ENCODE measurements around the gene OPRL1. TPM values are rescaled to one million over a fixed set of nuclear protein-coding genes. Genes with fewer than 3 reads are reported as not detected.

The OPRL1 gene
- total and polyA plus RNA-seq, 2 of the 8 experiments (the other 6 are each of a cell fraction or from before 2014, with no cell fraction given), result 0.63 to 0.98 TPM

DNA sequence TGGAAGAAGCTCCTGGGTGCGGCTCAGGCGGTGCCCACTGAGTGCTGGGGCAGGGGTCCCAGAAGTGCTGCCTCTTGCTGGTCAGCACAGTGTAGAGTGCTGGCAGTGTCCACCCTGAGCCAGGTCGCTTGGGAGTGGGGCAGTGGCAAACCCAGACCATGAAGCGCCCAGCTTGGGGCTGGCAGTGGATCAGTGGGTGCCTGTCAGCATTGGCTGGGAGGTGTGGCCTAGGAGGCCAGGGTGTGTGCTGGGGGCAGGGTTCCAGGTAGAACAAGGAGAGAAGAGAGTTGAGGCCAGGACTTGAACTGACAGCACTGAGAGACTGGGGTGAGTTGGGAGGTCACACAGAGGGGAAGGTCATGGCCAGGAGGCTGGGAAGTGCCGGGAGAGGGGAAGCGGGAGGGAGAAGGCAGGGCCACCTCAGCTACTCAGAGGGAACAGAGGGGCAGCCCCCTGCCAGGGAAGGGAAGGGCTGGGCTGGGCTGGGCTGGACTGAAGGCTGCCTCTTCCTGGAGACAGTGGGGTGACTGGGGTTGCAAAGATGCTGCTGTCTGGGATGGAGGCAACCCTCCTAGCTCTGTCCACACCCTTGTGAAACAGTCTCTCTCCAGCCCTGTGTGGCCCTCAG, 12.8 kb upstream of the OPRL1 start (continued):
- TF ChIP-seq, protein P1, sequence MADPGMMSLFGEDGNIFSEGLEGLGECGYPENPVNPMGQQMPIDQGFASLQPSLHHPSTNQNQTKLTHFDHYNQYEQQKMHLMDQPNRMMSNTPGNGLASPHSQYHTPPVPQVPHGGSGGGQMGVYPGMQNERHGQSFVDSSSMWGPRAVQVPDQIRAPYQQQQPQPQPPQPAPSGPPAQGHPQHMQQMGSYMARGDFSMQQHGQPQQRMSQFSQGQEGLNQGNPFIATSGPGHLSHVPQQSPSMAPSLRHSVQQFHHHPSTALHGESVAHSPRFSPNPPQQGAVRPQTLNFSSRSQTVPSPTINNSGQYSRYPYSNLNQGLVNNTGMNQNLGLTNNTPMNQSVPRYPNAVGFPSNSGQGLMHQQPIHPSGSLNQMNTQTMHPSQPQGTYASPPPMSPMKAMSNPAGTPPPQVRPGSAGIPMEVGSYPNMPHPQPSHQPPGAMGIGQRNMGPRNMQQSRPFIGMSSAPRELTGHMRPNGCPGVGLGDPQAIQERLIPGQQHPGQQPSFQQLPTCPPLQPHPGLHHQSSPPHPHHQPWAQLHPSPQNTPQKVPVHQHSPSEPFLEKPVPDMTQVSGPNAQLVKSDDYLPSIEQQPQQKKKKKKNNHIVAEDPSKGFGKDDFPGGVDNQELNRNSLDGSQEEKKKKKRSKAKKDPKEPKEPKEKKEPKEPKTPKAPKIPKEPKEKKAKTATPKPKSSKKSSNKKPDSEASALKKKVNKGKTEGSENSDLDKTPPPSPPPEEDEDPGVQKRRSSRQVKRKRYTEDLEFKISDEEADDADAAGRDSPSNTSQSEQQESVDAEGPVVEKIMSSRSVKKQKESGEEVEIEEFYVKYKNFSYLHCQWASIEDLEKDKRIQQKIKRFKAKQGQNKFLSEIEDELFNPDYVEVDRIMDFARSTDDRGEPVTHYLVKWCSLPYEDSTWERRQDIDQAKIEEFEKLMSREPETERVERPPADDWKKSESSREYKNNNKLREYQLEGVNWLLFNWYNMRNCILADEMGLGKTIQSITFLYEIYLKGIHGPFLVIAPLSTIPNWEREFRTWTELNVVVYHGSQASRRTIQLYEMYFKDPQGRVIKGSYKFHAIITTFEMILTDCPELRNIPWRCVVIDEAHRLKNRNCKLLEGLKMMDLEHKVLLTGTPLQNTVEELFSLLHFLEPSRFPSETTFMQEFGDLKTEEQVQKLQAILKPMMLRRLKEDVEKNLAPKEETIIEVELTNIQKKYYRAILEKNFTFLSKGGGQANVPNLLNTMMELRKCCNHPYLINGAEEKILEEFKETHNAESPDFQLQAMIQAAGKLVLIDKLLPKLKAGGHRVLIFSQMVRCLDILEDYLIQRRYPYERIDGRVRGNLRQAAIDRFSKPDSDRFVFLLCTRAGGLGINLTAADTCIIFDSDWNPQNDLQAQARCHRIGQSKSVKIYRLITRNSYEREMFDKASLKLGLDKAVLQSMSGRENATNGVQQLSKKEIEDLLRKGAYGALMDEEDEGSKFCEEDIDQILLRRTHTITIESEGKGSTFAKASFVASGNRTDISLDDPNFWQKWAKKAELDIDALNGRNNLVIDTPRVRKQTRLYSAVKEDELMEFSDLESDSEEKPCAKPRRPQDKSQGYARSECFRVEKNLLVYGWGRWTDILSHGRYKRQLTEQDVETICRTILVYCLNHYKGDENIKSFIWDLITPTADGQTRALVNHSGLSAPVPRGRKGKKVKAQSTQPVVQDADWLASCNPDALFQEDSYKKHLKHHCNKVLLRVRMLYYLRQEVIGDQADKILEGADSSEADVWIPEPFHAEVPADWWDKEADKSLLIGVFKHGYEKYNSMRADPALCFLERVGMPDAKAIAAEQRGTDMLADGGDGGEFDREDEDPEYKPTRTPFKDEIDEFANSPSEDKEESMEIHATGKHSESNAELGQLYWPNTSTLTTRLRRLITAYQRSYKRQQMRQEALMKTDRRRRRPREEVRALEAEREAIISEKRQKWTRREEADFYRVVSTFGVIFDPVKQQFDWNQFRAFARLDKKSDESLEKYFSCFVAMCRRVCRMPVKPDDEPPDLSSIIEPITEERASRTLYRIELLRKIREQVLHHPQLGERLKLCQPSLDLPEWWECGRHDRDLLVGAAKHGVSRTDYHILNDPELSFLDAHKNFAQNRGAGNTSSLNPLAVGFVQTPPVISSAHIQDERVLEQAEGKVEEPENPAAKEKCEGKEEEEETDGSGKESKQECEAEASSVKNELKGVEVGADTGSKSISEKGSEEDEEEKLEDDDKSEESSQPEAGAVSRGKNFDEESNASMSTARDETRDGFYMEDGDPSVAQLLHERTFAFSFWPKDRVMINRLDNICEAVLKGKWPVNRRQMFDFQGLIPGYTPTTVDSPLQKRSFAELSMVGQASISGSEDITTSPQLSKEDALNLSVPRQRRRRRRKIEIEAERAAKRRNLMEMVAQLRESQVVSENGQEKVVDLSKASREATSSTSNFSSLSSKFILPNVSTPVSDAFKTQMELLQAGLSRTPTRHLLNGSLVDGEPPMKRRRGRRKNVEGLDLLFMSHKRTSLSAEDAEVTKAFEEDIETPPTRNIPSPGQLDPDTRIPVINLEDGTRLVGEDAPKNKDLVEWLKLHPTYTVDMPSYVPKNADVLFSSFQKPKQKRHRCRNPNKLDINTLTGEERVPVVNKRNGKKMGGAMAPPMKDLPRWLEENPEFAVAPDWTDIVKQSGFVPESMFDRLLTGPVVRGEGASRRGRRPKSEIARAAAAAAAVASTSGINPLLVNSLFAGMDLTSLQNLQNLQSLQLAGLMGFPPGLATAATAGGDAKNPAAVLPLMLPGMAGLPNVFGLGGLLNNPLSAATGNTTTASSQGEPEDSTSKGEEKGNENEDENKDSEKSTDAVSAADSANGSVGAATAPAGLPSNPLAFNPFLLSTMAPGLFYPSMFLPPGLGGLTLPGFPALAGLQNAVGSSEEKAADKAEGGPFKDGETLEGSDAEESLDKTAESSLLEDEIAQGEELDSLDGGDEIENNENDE (IDR thresholded peaks at IDR 0.05; ENCODE audit: insufficient replicate concordance, low read length), result no peak
- TF ChIP-seq, protein P2, sequence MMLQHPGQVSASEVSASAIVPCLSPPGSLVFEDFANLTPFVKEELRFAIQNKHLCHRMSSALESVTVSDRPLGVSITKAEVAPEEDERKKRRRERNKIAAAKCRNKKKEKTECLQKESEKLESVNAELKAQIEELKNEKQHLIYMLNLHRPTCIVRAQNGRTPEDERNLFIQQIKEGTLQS (IDR thresholded peaks at IDR 0.05; ENCODE audit: insufficient read depth, low read depth, low read length), result no peak
- no peak for TF ChIP-seq POLR2A (IDR thresholded peaks at IDR 0.05; ENCODE audit: control extremely low read depth in 1 of 2, low read depth in 2 of 2, low read length in 2 of 2)
- TF ChIP-seq, protein P3, sequence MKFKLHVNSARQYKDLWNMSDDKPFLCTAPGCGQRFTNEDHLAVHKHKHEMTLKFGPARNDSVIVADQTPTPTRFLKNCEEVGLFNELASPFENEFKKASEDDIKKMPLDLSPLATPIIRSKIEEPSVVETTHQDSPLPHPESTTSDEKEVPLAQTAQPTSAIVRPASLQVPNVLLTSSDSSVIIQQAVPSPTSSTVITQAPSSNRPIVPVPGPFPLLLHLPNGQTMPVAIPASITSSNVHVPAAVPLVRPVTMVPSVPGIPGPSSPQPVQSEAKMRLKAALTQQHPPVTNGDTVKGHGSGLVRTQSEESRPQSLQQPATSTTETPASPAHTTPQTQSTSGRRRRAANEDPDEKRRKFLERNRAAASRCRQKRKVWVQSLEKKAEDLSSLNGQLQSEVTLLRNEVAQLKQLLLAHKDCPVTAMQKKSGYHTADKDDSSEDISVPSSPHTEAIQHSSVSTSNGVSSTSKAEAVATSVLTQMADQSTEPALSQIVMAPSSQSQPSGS (IDR thresholded peaks at IDR 0.05; ENCODE audit: low read length), result no peak
- no peak for TF ChIP-seq TAF7 (optimal IDR thresholded peaks at IDR 0.05; ENCODE audit: borderline replicate concordance, low read depth, low read length)
